A549 (cell line): ENCODE data around the gene CAB39. TPM values are rescaled to one million over a fixed set of nuclear protein-coding genes. Genes with fewer than 3 reads are reported as not detected.

Source experiments
- ATAC-seq, 2 experiments: fragments of 200-7000 bp in 1 of 2; fragments of >200 bp in 1 of 2; cut with Nextera tagmentation in 1 of 2; cut with Tn5 transposase in 1 of 2; 3 replicates each; pipeline versions ENCODE4 v1.8.0 to v1.9.1; 2018 to 2020; ENCODE audit warnings: mild to moderate bottlenecking in 1 of 2, moderate library complexity in 1 of 2
- CTCF ChIA-PET: fragments of 300-600 bp; sonication (Branson Sonifier 250); formaldehyde crosslinking; extraction: SDS; loops from one replicate; lab custom pipeline; 2021; ENCODE audit warnings: antibody characterized with exemption, inconsistent platforms; lab: Yijun Ruan, JAX
- POLR2A ChIA-PET: fragments of 350-600 bp; formaldehyde crosslinking; extraction: SDS; loops from one replicate; lab custom pipeline; 2021; ENCODE audit warnings: antibody characterized with exemption, inconsistent platforms; lab: Yijun Ruan, JAX
- DNase-seq, 2 experiments: peaks; one replicate each; pipeline versions ENCODE4 v3.0.0 to v3.0.0-alpha.2; 2011 to 2016; ENCODE audit warnings: low read depth in 1 of 2, low spot score in 1 of 2
- FAIRE-seq: peaks from 2 replicates; lab custom pipeline; 2011; peaks lifted over from hg19 to GRCh38; lab: Jason Lieb, UNC
- H3K27ac ChIP-seq, 2 experiments: fragments of >200 bp; sonication (Bioruptor Twin); formaldehyde crosslinking; 3 replicates each; pipeline ENCODE4 v1.5.1; 2016 to 2017
- H3K4me1 ChIP-seq: fragments of >200 bp; sonication (Bioruptor Twin); formaldehyde crosslinking; 3 replicates; pipeline ENCODE4 v1.6.1; 2016
- H3K4me2 ChIP-seq: fragments of >200 bp; sonication (Bioruptor Twin); formaldehyde crosslinking; 3 replicates; pipeline ENCODE4 v1.6.1; 2016
- H3K4me3 ChIP-seq: fragments of >200 bp; sonication (Bioruptor Twin); formaldehyde crosslinking; 3 replicates; pipeline ENCODE4 v1.5.1; 2016
- H3K9me3 ChIP-seq: fragments of >200 bp; sonication (Bioruptor Twin); formaldehyde crosslinking; 3 replicates; pipeline ENCODE4 v1.6.1; 2016
- BHLHE40 ChIP-seq: IDR thresholded peaks from 2 replicates; pipeline ENCODE4 v1.6.1; 2012; ENCODE audit warnings: low read depth, low read length, inconsistent platforms
- CBX2 ChIP-seq: fragments of 200-600 bp; sonication (generic); IDR thresholded peaks from 2 replicates; pipeline ENCODE4 v1.6.1; 2016; ENCODE audit warnings: low read depth, mild to moderate bottlenecking, borderline replicate concordance
- CBX8 ChIP-seq: fragments of 200-600 bp; sonication (generic); IDR thresholded peaks from 2 replicates; pipeline ENCODE4 v1.6.1; 2016
- HES2 ChIP-seq: fragments of >200 bp; sonication (Bioruptor Twin); formaldehyde crosslinking; IDR thresholded peaks from 2 replicates; pipeline ENCODE4 v1.6.1; 2016
- HOXA7 ChIP-seq: fragments of 250-450 bp; sonication (Bioruptor Pico); IDR thresholded peaks from 2 replicates; pipeline ENCODE4 v1.5.0; 2020; ENCODE audit warnings: mild to moderate bottlenecking, moderate library complexity
- HOXB5 ChIP-seq: fragments of 250-450 bp; sonication (Bioruptor Pico); IDR thresholded peaks from 2 replicates; pipeline ENCODE4 v1.5.0; 2020; ENCODE audit warnings: mild to moderate bottlenecking, moderate library complexity
- JUN ChIP-seq, 2 experiments: fragments of >200 bp; sonication (Bioruptor Twin); formaldehyde crosslinking; IDR thresholded peaks; 2 replicates in 1 of 2; 3 replicates in 1 of 2; pipeline ENCODE4 v1.6.1; 2016 to 2017
- MAX ChIP-seq: IDR thresholded peaks from 2 replicates; pipeline ENCODE4 v1.6.1; 2012
- MYC ChIP-seq: IDR thresholded peaks from 2 replicates; pipeline ENCODE4 v1.6.1; 2012; ENCODE audit warnings: mild to moderate bottlenecking, inconsistent platforms, low read length, improper control_type of control experiment, borderline replicate concordance
- NPAS2 ChIP-seq: fragments of 250-450 bp; sonication (Bioruptor Pico); IDR thresholded peaks from 2 replicates; pipeline ENCODE4 v1.8.0; 2022; ENCODE audit warnings: mild to moderate bottlenecking, moderate library complexity, borderline replicate concordance
- NR3C1 ChIP-seq: fragments of >200 bp; sonication (Bioruptor Twin); formaldehyde crosslinking; IDR thresholded peaks from 3 replicates; pipeline ENCODE4 v1.6.1; 2017
- PHF8 ChIP-seq: fragments of 200-600 bp; sonication (generic); IDR thresholded peaks from 2 replicates; pipeline ENCODE4 v1.6.1; 2016; ENCODE audit warnings: low read depth, mild to moderate bottlenecking, antibody characterized with exemption, moderate library complexity, borderline replicate concordance
- POLR2AphosphoS2 ChIP-seq: conservative IDR thresholded peaks from 2 replicates; pipeline ENCODE4 v1.6.1; 2012; ENCODE audit warnings: low read length, improper control_type of control experiment, inconsistent platforms
- RARB ChIP-seq: fragments of 250-450 bp; sonication (Bioruptor Pico); IDR thresholded peaks from 2 replicates; pipeline ENCODE4 v1.8.0; 2021; ENCODE audit warnings: mild to moderate bottlenecking, moderate library complexity
- RCOR1 ChIP-seq: fragments of 150-350 bp; IDR thresholded peaks from 2 replicates; pipeline ENCODE4 v1.6.1; 2014; ENCODE audit warnings: antibody characterized with exemption, low read length, low read depth
- RFX5 ChIP-seq: fragments of 450-650 bp; IDR thresholded peaks from 2 replicates; pipeline ENCODE4 v1.7.1; 2014; ENCODE audit warnings: antibody characterized with exemption, mild to moderate bottlenecking, moderate library complexity
- RNF2 ChIP-seq: fragments of 200-600 bp; sonication (generic); IDR thresholded peaks from 2 replicates; pipeline ENCODE4 v1.6.1; 2016; ENCODE audit warnings: low read depth, mild to moderate bottlenecking, antibody characterized with exemption, moderate library complexity, borderline replicate concordance
- TFCP2L1 ChIP-seq: fragments of 250-450 bp; sonication (Bioruptor Pico); IDR thresholded peaks from 2 replicates; pipeline ENCODE4 v1.5.0; 2021; ENCODE audit warnings: mild to moderate bottlenecking
- ZFP36 ChIP-seq: fragments of 450-650 bp; IDR thresholded peaks from 2 replicates; pipeline ENCODE4 v1.6.1; 2014; ENCODE audit warnings: borderline replicate concordance; ENCODE audit not compliant: partially characterized antibody
- ZNF302 ChIP-seq: fragments of 250-450 bp; sonication (Bioruptor Pico); IDR thresholded peaks from 2 replicates; pipeline ENCODE4 v1.9.0; 2021; ENCODE audit warnings: inconsistent platforms, mild to moderate bottlenecking, moderate library complexity
- ZSCAN20 ChIP-seq: fragments of 250-450 bp; sonication (Bioruptor Pico); IDR thresholded peaks from 2 replicates; pipeline ENCODE4 v1.8.0; 2022; ENCODE audit warnings: mild to moderate bottlenecking, moderate library complexity
- WGBS: methylation state at CpG from one replicate; pipeline ENCODE4 v1.1.6; 2017; ENCODE audit errors: missing lambda C conversion rate; 5-methylcytosine and 5-hydroxymethylcytosine counted together
- polyA plus RNA-seq, 4 experiments: library from polyadenylated mRNA; depleted of rRNA in 3 of 4; stranded (reverse); fragments of >200 nt; fragmentation: RNase III in 1 of 4; extraction: RNeasy Plus Mini Kit Qiagen cat#74134 plus additional on column Dnase treatment in 1 of 4; gene quantifications; 2 replicates in 3 of 4; 3 replicates in 1 of 4; pipeline ENCODE4 v1.2.3, GENCODE V29; 2011 to 2017
- TF ChIP-seq, protein P1 (sequence below): fragments of 450-650 bp; IDR thresholded peaks from 2 replicates; pipeline ENCODE4 v1.6.1; 2014; ENCODE audit warnings: antibody characterized with exemption
- TF ChIP-seq, protein P2 (sequence below): IDR thresholded peaks from 2 replicates; pipeline ENCODE4 v1.6.1; 2012
- TF ChIP-seq, protein P3 (sequence below): IDR thresholded peaks from 2 replicates; pipeline ENCODE4 v1.6.1; 2012; ENCODE audit warnings: low read depth, borderline replicate concordance
- TF ChIP-seq, protein P4 (sequence below): fragments of >200 bp; sonication (Bioruptor Twin); formaldehyde crosslinking; IDR thresholded peaks from 3 replicates; pipeline ENCODE4 v1.5.1; 2016
- TF ChIP-seq, protein P5 (sequence below): fragments of >200 bp; sonication (Bioruptor Twin); formaldehyde crosslinking; IDR thresholded peaks from 3 replicates; pipeline ENCODE4 v1.6.1; 2016

Gene CAB39
- polyA plus RNA-seq, 2 of the 4 experiments (the other 2 are of a cell fraction) = 28.4 to 54.2 TPM

DNA sequence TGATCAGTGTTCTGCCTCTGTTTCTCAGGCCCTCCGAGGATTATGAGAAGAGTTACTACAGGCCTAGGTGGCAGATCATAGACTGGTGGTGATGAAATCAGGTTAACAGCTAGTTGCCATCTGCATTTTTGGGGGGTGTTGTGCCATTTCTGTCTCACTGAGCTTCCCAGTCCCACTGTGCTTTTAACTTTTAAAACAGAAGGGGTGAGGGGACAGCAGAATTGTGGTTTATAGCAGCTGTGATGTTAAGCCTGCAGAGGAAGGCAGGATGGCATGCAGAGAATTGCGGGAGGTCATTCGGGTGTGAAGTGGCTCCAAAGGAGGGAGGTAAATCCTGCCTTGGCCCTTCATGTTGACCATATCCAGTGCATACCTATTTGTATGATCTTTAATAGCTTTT, 5.0 kb downstream of the CAB39 start:
- no peak overlapping the region for H3K4me3 ChIP-seq
- 96% methylated on average over 3 of the region's 3 CpGs for WGBS
- no peak overlapping the region for H3K4me2 ChIP-seq
- peaks cover 11% of the 10 kb centered on the region; the same call in 2 of the 3 replicates for H3K4me1 ChIP-seq
- H3K27ac ChIP-seq = no peak overlapping the region
- ChIA-PET CTCF (interaction anchor here (1.0 kb wide), 1 partner anchor 10 kb away, joined by 3 read pairs; no protein-coding TSS in a partner anchor), POLR2A (no interaction called here)
- no peaks in the 10 kb centered on the region for H3K9me3 ChIP-seq
- no peak for TF ChIP-seq ZSCAN20
- ATAC-seq (no peak), FAIRE-seq (no peak), DNase-seq (no peak)

DNA sequence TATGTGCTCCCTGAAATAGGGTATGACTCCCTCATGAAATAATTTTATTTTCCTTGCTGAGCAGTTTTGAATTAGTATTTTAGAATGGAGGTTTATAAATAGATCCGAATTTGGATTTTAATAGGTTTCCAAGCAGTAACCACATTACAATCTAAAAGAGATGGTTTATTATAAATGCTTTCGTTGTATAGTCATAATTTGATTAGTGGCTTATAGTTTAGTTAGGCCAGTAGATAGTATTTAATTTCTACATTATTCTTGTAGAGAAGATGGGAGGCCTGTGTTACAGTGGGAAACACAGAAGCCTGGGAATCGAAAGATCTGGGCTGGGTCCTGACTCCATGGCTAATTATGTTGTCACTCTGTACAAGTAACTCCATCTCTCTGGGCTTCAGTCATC, 6.7 kb downstream of the CAB39 start:
- H3K4me2 ChIP-seq = no peak overlapping the region
- ChIA-PET CTCF (no interaction called here), POLR2A (no interaction called here)
- no peak overlapping the region for H3K4me3 ChIP-seq
- DNase-seq (no peak), ATAC-seq (no peak), FAIRE-seq (no peak)
- WGBS = 91% methylated on average over 3 of the region's 3 CpGs
- H3K4me1 ChIP-seq = peaks cover 10% of the 10 kb centered on the region; the same call in 2 of the 3 replicates
- TF ChIP-seq RFX5 (no peak), MAX (no peak), JUN (IDR thresholded peaks at IDR 0.05) (no peak), PHF8 (no peak), ZNF302 (CRISPR knock-in tag) (no peak), RNF2 (no peak), MYC (no peak), CBX8 (no peak), NPAS2 (CRISPR knock-in tag) (no peak), ZFP36 (no peak)
- no peak overlapping the region for H3K27ac ChIP-seq
- no peaks in the 10 kb centered on the region for H3K9me3 ChIP-seq

DNA sequence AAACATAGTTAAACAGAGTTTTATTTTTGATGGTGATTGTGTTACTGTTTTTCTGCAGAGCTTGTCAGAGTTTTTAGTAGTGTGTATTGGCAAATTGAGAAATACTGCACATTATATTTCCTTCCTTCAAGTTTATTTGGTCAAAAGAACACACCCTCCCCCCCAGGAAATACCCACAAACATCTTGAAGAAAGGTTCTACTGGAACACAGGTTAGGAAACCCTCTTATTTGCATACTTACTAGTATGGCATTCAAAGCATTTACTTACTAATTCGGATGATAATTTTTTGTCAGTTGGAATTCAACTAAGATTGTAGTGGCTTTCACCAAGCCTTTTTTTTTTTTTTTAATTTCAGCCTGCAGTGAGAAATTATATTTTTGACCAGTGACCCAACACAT, 9.1 kb downstream of the CAB39 start:
- no peak overlapping the region for H3K4me3 ChIP-seq
- no peak for DNase-seq
- ATAC-seq = no peak
- no peak overlapping the region for H3K4me2 ChIP-seq
- ChIA-PET POLR2A (no interaction called here), CTCF (interaction anchor here (0.6 to 1.7 kb wide), 3 partner anchors 77 to 747 kb away, joined by 4 to 8 read pairs (median 4); no protein-coding TSS in a partner anchor)
- H3K27ac ChIP-seq = no peak overlapping the region
- no peaks in the 10 kb centered on the region for H3K9me3 ChIP-seq
- TF ChIP-seq RCOR1 (no peak), HOXB5 (CRISPR knock-in tag) (no peak), RARB (CRISPR knock-in tag) (no peak), HES2 (no peak), PHF8 (no peak), ZSCAN20 (no peak), BHLHE40 (no peak), NR3C1 (no peak), HOXA7 (no peak), CBX2 (no peak), POLR2AphosphoS2 (no peak), MYC (no peak), TFCP2L1 (CRISPR knock-in tag) (no peak)
- TF ChIP-seq, protein P1, sequence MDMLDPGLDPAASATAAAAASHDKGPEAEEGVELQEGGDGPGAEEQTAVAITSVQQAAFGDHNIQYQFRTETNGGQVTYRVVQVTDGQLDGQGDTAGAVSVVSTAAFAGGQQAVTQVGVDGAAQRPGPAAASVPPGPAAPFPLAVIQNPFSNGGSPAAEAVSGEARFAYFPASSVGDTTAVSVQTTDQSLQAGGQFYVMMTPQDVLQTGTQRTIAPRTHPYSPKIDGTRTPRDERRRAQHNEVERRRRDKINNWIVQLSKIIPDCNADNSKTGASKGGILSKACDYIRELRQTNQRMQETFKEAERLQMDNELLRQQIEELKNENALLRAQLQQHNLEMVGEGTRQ = no peak
- TF ChIP-seq, protein P2, sequence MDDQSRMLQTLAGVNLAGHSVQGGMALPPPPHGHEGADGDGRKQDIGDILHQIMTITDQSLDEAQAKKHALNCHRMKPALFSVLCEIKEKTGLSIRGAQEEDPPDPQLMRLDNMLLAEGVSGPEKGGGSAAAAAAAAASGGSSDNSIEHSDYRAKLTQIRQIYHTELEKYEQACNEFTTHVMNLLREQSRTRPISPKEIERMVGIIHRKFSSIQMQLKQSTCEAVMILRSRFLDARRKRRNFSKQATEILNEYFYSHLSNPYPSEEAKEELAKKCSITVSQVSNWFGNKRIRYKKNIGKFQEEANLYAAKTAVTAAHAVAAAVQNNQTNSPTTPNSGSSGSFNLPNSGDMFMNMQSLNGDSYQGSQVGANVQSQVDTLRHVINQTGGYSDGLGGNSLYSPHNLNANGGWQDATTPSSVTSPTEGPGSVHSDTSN = no peak
- TF ChIP-seq, protein P3, sequence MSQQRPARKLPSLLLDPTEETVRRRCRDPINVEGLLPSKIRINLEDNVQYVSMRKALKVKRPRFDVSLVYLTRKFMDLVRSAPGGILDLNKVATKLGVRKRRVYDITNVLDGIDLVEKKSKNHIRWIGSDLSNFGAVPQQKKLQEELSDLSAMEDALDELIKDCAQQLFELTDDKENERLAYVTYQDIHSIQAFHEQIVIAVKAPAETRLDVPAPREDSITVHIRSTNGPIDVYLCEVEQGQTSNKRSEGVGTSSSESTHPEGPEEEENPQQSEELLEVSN = no peak
- TF ChIP-seq, protein P4, sequence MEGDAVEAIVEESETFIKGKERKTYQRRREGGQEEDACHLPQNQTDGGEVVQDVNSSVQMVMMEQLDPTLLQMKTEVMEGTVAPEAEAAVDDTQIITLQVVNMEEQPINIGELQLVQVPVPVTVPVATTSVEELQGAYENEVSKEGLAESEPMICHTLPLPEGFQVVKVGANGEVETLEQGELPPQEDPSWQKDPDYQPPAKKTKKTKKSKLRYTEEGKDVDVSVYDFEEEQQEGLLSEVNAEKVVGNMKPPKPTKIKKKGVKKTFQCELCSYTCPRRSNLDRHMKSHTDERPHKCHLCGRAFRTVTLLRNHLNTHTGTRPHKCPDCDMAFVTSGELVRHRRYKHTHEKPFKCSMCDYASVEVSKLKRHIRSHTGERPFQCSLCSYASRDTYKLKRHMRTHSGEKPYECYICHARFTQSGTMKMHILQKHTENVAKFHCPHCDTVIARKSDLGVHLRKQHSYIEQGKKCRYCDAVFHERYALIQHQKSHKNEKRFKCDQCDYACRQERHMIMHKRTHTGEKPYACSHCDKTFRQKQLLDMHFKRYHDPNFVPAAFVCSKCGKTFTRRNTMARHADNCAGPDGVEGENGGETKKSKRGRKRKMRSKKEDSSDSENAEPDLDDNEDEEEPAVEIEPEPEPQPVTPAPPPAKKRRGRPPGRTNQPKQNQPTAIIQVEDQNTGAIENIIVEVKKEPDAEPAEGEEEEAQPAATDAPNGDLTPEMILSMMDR = no peak
- TF ChIP-seq, protein P5, sequence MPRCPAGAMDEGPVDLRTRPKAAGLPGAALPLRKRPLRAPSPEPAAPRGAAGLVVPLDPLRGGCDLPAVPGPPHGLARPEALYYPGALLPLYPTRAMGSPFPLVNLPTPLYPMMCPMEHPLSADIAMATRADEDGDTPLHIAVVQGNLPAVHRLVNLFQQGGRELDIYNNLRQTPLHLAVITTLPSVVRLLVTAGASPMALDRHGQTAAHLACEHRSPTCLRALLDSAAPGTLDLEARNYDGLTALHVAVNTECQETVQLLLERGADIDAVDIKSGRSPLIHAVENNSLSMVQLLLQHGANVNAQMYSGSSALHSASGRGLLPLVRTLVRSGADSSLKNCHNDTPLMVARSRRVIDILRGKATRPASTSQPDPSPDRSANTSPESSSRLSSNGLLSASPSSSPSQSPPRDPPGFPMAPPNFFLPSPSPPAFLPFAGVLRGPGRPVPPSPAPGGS = no peak
- H3K4me1 ChIP-seq = no peaks in the 10 kb centered on the region
- no peak for FAIRE-seq
- 80% methylated on average over 1 of the region's 1 CpG for WGBS
